ENCODE measurements around the gene PCDHB11.
"Not testable (repeated sequence)": the region's sequence is repeated elsewhere in the genome, so short reads cannot be mapped to it uniquely, and the experiment has no call there.

The PCDHB11 gene

DNA sequence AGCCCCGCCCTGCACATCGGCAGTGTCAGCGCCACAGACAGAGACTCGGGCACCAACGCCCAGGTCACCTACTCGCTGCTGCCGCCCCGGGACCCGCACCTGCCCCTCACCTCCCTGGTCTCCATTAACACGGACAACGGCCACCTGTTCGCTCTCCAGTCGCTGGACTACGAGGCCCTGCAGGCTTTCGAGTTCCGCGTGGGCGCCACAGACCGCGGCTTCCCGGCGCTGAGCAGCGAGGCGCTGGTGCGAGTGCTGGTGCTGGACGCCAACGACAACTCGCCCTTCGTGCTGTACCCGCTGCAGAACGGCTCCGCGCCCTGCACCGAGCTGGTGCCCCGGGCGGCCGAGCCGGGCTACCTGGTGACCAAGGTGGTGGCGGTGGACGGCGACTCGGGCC is 47.5 kb downstream of the PCDHB11 start:
- DNase-seq: not testable (repeated sequence)

DNA sequence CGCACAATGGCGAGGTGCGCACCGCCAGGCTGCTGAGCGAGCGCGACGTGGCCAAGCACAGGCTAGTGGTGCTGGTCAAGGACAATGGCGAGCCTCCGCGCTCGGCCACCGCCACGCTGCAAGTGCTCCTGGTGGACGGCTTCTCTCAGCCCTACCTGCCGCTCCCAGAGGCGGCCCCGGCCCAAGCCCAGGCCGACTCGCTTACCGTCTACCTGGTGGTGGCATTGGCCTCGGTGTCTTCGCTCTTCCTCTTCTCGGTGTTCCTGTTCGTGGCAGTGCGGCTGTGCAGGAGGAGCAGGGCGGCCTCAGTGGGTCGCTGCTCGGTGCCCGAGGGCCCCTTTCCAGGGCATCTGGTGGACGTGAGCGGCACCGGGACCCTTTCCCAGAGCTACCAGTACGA is 48.0 kb downstream of the PCDHB11 start:
- DNase-seq: not testable (repeated sequence)

DNA sequence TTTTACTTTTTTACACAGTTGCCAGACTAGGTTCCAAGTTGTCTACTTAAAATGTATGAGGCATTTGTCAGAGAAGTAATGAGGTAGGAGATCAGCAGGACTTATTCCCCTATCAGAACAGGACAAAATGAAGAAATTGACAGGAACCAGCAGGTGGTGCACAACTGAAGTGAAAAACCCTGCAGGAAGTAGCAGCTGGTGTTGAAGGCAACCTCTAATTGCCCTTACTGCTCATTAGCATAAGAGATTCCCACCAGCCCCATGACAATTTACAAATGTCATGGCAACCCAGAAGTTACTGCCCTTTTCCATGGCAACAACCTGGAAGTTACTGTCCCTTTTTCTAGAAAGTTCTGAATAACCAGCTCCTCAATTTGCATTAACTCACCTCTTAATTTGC is 51.1 kb downstream of the PCDHB11 start:
- no peak for DNase-seq

Measured in activated CD4-positive, alpha-beta T cell treated with anti-CD3 and anti-CD28 coated beads, Interleukin-2, amount 50 U/mL, for 4 hours (primary cell).